GM18907 (cell line): ENCODE data around the gene CCDC187.

Experiments used
- ATAC-seq: cut with Tn5 transposase; IDR thresholded peaks from one replicate; pipeline ENCODE4 v1.9.1; 2021; ENCODE audit warnings: mild to moderate bottlenecking, moderate library complexity; ENCODE audit not compliant: unreplicated experiment

The CCDC187 gene

DNA sequence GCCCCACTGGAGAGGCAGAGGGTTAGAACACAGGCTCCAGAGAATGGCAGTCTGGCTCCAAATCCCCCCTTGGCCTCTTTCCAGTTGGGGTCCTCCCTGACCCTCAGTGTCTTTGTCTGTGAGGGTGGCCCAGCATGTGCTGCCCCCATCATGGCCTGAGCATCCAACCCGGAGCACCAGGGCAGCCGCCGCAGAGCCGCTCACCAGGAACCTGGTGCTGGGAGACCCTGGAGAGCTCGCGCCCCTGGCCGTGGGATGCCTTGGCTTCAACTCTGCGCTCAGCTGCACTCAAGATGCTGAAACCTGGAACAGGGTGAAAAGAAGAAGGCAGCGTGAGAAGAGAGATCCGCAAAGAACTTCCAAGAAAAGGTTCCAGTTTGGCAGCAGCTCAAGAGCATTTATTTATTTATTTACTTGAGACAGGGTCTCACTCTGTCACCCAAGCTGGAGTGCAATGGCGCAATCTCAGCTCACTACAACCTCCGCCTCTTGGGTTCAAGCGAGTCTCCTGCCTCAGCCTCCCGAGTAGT, 3.8 kb downstream of the CCDC187 start:
- no peak for ATAC-seq

GRCh38 chr9:136299541-136299940, 4.4 kb downstream of the CCDC187 start:
- ATAC-seq, result no peak

DNA sequence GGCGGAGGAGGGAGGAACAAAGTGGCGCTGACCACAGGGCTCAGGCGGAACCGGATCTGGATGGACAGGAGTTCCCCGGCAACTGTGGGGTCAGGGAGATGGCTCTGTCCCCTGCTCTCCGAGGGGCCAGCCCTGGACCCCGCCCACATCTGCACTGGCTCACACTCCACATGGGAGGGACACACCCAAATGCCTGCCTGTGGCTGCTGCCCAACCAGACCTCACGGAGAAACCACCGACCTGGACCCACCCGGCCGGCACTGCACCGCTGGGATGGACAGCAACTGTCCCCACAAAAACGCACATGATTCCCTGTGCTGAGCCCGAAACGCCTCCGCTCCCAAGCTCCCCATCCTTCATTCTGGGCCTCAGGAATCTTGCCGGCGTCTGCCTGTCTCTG, 4.8 kb downstream of the CCDC187 start:
- ATAC-seq, result no peak

- ATAC-seq, result no peak
Observed at GRCh38 chr9:136297766-136298735, 5.8 kb downstream of the CCDC187 start.

DNA sequence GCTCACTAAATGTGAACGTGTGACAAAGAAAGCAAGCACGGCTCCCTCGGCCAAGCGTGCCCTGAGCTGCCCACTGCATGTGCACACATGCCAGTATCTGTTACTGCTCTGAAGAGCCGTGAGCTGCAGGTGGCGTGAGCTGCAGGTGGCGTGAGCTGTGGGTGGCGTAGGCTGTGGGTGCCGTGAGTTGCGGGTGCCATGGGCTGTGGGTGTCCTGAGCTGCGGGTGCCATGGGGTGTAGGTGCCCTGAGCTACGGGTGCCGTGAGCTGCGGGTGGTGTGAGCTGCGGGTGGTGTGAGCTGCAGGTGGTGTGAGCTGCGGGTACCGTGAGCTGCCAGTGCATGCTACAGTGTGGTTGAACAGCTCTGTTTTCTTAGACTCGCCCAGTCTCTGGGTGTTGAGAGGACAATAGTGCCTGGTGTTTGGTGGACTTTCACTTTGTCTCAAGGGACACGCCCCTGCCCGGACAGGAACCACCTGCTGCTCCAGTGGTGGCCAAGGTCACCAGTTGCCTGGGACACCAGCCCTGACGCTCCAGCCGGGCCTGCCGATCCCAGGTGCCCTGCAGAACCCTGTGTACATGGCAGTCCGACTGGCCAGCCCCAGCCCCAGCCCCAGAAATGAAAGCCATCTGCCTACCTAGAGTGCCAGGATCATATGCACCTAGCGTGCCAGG, 6.7 kb downstream of the CCDC187 start:
- ATAC-seq, result no peak

GRCh38 chr9:136296434-136297015, 7.4 kb downstream of the CCDC187 start:
- no peak for ATAC-seq

DNA sequence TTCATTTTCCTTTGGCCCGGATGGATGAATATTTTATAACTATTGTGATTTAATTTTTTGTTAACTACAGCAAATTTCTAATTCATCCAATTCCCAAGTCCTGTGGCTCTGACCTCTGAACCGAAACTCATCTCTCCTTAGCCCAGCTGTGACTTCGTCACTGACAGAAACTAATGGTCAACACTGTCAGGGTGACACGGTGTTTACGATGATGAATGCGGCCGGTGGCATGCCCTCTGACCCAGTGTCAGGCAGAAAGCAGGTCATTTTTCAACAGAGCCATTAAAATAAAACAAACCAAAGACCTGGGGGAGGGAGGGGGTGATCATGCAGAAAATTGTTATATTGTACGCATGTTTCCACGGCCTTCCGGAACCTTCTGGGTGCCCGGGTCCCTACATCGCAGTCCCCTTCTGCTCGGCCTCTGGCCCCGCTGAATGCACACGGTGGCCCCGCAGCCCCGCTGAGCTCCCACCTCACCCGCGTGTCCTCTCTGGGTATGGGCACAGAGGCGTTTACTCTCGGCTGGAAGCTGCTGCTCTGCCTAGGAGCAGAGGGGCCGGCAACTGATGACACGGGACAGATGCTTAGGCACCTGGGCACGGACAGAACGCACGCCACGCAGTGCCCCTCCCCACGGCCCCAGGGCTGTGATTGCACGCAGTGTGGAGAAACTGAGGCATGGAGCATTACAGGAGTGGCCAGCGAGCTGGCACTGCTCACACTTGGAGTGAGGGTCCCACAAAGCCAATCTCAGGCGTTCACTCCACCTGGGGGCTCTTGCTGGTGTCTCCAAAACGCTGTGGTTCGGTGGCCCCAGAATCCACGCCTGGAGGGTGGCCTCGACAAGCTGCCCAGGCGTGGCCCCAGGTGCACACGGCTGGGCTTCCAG, 8.1 kb downstream of the CCDC187 start:
- no peak for ATAC-seq

- no peak for ATAC-seq
Observed at GRCh38 chr9:136295055-136295454, 8.8 kb downstream of the CCDC187 start.

DNA sequence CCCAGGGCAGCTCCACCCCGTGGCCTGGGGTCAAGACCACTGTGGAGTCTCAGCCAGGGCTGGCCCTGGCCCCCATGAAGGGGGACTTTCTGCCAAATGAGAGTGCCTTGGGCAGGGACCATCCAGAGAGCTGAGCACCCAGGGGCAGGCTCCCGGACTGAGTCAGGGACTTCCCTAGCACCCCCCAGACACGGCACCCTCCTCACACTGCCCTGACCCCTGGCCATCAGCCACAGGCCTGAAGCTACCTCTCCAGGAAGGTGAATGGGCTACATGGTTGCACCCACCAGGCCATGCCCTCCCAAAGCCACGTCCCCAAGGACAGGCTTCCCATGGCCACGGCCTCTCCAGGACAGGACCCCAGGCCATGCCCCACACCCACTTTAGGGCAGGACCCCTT, 9.5 kb downstream of the CCDC187 start:
- no peak for ATAC-seq

DNA sequence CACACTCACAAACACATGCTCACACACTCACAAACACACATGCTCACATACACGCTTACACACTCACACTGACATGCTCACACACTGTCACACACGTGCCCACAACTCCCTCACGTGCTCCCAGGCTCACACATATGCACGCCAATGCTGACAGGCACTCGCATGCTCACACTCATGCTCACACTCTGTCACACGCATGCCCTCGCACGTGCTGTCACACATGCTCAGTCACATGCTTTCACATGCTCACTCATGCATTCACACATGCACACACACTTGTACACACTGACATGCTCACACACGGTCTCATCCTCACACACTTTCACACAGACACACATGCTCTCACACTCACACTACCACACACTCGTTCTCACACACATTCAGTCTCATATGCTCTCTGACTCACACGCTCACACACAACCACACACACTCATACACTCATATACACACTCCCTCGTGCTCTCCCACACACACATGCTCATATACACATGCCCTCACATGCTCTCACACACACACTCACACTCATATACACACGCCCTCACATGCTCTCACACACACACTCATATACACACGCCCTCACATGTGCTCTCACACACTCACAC, 10.3 kb downstream of the CCDC187 start:
- no peak for ATAC-seq

DNA sequence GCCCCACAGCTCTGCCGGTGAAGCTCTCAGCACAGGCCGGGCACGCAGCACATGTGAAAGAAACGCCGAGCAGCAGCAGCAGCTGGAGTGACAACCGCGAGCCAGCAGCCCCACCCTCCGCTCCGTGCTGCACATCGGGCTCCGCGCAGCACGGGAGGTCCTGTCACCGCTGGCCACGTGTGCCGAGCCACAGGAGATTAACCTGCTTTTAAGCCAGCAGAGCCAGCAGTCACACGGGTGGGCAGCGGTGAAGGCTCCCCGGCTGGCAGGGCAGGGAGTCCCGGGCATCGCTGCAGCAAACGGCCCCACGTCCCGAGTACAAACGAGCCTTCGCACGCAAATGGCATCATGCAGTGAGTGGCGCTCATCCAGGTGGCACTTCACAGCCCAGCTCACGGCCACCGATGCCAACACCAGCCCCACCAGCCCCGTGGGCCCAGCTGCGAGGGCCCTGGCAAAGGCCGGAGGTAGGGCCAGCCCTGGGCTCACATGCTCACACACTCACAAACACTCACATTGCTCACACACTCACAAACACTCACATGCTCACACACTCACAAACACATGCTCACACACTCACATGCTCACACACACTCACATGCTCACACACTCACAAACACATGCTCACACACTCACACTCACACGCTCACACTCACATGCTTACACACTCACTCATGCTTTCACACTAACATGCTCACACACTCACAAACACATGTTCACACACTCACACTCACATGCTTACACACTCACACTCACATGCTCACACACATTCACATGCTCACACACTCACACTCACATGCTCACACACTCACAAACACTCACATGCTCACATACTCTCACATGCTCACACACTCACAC, 11.1 kb downstream of the CCDC187 start:
- no peak for ATAC-seq

DNA sequence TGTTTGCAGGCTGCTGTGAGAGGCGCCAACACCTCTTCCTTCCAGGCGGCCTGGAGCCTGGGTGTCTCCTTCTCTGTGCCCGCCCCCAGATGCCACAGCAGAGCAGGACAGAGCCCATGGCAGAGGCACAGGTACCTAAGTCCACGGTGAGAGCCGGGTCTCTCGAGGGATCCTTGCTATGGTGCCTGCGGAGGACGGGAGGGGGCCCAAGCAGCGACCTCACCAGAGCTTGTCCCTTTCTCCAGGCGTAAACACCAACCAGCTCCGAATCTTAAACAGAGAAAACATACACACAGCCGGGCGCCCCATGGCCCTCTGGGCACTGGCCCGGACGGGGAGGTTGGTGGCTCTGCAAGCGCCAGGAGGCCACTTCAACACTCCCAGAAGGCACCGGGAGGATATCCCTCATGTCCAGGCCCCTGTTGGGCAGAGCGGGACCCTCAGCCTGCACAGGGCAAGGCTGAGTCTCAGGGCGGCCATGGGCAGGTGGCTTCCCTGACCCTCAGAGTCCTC, 11.8 kb downstream of the CCDC187 start:
- no peak for ATAC-seq

- ATAC-seq, result no peak
Observed at GRCh38 chr9:136291306-136292025, 12.4 kb downstream of the CCDC187 start.

- ATAC-seq, result no peak
Observed at GRCh38 chr9:136290508-136291000, 13.3 kb downstream of the CCDC187 start.

DNA sequence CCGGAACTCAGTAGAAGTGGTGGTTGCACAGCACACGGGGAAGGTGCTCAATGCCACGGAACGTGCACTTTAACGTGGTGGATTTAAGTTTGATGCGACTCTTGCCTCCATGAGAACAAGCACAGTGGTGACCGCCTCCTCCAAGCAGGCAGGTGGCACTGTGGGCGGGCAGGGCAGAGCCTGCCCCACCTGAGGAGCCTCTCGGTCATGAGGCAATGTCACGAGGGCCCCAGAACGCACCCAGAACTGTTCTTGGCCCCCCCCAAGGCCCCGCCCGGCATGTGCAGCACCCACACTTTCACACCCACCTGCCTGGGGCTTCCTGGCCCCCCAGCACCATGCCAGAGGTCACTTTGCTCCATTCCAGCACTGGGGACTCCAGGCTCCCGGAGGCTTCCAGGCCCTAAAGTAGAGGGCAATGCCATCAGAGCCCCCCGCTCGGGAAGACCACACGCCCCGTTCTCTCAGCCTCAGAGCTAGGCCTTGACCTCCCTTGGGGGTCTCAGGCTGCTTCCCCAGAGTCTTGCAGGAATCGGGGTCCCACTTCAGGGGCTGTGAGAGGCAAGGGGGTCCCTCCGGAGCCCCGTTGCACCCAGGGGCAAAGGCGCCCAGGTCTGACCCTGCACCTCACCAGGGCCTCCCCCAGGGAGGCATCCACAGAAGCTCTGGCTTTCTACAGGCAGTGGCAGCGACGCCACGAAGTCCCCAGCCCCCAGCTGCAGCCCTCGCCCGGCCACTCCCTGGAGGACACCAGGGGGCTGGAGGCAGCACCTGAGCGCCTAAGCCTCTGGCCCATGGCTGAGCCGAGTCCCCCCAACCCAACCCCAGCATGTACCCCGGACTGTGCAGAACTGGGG, 14.0 kb downstream of the CCDC187 start:
- ATAC-seq, result no peak

GRCh38 chr9:136287960-136288753, 15.7 kb downstream of the CCDC187 start:
- no peak for ATAC-seq
